NOMO-1 treated with DMSO at 0.1 percent for 48 hours (cell line): Measurements from ENCODE around the gene GRM1.

Experiments
- DNase-seq: peaks from one replicate; lab custom pipeline; 2025; ENCODE audit not compliant: unreplicated experiment; lab: John Stamatoyannopoulos, UW

GRM1 gene

DNA sequence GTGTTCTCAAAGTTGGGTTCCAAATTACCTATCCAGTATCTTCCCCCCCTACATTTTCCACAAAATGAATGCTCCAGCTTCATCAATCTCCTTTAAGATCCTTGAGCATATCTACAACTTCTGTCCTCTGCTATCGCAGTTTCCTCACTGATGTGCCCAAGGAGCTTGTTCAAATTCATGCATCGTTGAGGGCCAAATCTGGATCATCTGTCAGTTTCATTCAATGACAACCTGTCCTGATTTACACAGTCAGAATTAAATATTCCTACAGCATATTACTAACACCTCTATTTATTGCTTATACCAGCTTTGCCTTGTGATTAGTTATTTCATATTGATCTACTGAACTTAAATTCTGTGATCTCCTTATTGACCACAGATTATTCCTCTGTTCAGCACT is 68.7 kb downstream of the GRM1 start:
- no peak for DNase-seq

DNA sequence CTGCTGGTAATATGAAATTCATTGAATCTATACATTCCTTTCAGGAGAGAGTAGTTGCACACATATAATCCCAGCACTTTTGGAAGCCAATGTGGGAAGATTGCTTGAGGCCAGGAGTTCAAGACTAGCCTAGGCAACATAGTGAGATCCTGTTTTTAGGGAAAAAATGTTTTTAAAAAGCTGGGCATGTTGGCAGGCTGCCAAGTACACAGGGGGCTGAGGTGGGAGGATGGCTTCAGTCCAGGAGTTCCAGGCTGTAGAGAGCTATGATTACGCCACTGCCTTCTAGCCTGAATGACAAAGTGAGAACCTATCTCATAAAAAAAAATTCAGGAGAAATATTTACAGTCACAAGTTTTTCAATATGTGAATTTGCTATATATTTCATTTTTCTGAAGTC is 71.9 kb downstream of the GRM1 start:
- no peak for DNase-seq

DNA sequence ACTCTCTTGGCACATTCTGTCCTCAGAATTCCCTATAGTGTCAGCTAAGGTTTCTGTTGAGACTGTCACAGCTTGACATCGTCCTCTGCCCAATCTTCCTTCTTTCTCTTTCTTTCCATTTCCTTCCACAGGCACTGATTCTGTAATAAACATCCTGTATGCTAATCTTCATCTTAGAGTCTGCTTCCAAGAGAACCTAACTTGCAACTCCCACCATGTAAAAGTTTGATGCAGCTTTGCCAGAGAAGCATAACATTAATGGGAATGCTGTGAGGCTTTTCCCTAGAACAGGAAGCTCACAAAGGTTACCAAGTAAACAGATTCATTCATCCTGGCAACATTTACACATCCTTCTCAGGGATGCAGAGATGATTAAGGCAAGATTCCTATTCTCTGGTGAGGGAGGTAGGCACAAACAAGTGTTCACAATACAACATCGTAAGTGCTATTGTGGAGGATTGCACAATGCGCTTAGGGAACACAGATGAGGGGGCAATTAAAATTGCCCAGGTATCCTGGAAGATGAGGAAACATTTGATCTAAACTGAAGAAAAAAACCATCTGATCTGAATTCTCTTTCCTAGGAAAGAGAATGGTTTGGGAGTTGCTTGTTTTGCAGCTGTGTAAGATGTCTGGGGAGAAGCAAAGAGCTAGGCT is 74.7 kb downstream of the GRM1 start:
- DNase-seq, result no peak

DNA sequence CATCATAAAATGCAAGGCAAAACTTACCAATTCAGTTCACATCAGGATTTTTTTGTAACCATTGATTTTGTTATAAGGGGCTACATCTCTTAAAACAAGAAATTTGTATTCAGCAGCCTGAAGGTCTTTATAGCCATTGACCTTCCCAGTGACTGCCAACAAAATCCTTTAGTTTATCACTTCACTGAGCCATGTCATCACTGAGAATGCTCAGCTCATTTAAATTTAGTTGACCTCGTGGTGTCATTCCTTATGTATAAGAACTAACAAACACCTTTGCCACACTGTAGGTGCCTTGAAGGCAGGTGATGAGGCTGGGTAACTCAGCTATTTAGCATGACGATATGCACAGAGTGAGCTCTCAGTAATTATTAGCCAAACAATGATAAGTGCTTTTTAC is 77.7 kb downstream of the GRM1 start:
- no peak for DNase-seq

DNA sequence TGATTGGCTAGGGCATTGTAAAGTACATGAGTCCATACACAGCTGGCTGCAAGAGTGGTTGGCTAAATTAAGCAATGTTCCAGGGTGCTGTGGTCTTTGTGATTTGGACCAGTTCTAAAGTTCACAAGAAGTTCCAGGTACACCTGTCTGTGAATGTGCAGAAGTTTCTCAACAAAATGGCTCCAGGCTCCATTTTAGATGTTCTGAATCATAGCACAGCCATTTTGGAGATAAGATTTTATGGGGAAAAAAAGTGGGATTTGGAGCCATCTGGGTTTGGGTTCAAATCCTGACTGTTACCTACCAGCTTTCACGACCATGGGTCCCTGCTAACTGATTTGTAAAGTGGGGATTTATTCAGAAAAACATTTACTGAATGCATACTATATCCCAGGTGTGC is 82.1 kb downstream of the GRM1 start:
- no peak for DNase-seq

DNA sequence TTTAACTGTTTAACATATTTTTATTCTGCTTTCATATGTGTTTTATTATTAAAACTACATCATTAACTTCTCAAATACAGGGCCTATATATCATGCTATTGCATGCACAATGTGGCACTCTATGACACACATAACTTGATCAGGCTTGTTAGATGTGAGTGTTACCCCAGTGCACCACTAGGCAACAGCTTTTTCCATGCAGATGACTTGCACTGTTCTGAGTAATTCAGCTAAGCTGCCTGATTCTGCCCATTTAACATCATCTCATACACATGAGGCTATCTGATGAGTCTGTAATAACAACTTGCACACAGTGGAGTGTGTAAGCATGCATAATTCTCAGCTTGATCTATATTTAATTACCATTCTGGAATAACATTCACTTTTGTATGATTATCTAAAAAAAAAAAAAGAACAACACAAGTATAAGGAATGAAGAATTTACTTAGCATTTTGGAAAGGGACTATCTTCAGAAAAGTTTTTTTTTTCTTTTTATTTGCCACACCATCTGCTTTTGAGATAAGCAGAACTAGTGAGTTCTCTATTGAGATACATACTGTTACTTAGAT is 83.1 kb downstream of the GRM1 start:
- DNase-seq, result no peak

DNA sequence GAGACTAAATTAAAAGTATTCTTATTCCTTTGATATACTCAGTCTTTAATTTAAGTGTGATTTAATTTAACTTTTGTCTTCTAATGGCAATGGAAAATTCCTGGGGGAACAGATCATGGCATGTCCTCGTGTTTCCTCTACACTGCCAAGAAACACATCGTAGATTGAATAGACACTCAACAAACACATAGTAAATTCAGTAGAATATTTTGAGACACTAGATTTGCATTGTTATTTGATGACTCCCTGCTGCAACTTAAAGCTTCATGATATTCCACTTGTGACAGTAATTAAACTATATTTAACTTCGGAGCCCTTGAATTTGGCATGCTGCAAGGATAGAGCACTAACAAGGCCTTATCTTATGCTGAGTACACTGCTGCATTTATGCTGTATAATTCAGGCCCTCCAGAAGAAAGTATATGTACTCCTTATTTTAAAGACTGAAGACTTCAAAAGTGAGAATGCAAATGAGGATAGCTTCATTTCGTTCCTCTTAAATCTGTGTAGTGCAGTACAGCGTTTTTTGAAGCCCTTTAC is 84.3 kb downstream of the GRM1 start:
- DNase-seq, result no peak

DNA sequence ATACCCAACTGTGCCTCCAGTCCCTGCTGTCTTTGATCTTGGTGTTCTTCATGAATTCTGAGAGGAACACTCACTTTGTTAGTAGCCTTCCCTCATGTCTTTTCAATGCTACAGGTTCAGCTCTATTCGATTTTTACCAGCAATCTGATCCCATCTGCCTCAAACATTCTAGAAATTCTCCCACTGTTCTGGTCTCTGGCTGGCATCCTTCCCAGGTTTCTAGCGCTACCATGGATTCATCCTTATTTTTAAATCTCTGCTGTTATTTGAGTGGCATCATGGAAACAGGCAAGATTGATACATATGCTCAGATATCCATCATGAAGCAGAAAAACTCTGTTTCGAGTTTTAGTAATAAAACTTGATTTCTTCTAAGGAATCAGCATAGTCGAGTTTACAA is 94.8 kb downstream of the GRM1 start:
- DNase-seq, result no peak

DNA sequence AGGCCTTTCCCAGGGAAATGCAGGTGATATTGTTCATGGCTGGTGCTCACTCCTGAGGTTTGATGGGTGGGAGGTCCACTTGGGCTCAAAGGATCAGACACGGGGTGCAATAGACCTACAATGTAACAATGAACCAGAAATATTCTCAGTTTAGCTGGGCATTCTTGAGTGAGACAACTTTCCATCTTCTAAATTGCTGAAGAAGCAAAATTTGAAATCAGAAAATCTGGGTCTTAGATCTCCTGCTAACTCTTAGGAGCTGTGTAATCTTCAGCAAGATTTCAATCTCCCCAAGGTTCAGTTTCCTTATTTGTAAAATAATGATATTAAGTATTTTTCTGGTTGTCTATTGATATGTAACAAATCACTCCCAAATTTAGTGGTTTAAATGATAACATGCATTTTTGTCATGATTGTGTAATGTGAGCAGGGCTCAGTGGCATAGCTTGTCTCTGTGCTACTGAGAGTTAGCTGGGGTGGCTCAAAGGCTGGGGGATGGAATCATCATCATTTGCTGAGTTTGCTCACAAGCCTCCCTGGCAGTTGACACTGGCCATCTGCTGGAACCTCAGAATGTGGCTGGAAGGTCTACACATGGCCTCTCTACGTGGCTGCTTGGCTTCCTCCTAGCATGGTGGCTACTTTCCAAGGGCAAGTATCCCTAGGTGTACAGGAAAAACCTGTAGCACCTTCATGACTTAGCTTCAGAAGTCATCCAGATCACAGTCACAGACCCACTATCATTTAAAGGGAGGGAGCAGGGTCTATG is 98.8 kb downstream of the GRM1 start:
- DNase-seq, result no peak

DNA sequence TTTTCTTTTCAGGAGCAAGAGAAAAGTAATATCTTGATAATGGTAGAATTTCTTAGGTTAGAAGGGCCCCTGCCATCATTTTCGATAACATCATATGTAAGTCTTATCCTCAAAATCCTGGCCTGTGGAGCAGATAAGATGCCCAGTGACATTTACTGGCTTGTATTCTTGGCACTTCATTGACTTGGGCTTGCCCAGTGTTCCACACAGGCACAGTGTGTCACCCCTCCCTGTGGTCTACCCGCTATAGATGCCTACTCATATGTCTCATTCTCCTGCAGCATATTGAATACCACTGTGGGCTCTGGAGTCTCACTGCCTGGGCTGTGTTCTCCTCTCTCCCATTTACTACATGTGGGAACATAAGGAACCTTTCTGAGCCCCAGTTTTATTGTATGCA is 105.0 kb downstream of the GRM1 start:
- no peak for DNase-seq

DNA sequence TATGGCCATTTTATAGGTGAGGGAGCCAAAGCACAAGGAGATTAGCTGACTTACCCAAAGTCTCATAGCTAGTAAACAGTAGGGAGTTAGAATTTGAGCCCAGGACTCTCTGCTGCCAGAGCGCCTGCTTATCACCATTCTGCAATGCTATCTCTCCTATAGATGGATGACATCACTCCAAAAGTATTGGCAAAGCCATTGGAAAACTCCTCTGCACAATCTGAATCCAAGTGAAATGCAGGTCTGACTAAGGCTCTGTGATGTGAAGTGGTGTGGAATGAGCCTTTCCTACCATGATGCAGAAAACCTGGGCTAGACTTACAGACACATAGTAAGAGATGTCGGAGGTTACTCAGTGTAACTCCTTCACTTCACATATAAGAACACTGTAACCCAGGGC is 106.3 kb downstream of the GRM1 start:
- DNase-seq, result no peak

DNA sequence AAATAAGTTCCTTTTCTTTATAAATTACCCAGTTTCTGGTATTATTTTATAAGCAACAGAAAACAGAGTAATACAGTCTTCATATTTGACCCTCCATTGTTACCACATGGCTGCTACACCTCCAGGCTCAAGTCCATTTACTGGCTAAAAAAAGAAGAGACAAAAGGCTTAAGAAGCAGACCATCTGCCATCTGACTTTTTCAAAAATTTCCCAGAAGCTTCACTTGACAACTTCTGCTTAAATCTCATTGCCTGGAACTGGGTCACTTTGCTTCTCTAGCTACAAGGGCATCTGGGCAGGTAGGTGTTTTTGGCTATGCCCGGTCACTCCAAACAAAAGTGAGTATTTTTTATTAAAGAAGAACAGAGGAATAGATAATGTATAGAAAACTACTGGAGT is 118.0 kb downstream of the GRM1 start:
- DNase-seq, result no peak

DNA sequence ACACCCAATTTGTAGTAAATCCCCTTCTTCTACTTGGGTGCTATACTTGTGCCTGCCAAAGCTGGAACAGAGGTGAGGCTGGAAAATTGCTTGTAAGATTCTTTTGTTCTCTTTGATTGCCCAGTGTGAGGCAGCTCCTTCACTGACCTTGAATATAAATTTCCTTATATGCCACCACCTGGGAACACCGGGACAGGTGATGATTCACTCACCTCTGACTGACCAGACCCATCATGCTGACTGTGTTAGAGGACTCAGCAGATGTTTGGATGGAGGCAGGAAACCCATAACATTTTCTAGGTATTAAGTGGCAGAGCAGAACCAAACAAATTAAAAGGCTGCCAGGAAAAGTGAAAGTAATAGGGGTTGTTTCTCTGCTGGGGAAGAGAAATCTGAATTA is 120.9 kb downstream of the GRM1 start:
- no peak for DNase-seq

DNA sequence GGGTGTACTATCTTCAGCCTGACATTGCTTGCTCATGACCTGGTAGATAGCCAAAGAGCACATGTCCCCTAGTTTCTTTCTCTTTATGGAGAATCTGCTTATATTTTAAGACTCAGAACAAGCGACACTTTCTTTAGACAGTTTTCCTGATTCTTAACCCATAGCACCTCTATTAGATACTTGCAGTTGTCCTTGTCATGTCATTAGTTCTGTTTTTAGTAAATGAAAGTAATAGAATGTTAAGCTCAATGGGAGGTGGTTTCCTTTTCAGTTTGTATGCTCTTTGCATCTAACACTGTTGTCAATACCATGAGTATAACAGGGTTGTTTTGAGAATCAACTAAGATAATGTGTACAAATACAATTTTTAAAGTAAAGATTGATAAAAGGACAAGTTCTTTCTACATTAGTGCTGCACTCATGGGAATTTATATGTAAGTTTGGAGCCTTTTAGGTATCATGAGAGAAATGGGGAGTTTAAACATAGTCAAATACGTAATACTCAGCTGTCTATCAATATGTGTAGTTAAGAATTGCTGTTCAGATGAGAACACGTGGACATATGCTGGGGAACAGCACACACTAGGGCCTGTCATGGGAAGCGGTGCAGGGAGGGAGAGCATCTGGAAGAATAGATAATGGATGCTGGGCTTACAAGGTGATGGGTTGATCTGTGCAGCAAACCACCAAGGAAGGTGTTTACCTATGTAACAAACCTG is 124.3 kb downstream of the GRM1 start:
- no peak for DNase-seq

DNA sequence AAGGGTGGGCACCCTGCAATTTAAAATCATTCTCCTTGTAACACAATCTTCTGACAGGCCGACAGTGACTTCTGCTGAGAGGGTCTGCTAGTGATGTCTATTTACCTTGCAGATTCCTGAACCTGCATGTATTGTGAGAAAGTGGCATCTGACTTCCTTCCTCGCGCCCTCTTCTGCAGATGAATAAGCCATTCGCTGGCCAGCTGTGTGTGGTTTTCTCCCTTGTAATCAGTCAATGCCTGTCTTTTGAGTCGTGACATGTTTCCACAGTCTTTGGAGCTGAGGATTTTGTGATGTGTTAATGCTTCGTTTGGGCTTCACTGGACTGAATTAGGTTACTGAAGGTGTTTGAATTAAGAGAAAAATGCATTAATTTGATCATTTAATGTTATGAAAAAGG is 125.3 kb downstream of the GRM1 start:
- DNase-seq, result no peak

DNA sequence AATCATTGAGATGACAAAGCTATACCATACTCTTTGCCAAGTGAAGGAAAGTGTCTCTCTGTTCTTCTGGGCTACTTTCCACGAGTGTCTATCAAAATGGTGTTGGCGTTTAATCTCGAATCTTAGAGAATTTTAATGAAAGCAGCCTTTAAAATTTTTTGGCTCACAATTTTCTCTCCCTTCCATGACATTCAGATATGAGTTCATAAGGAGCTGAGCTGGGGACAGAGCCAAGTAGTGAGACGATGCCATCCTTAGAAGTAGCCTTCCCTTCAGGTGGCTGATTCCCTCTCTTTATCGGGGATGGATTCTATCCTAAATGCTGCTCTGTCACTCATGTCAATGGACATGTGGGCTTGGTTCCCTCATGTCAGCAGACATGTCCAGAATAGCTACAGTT is 132.8 kb downstream of the GRM1 start:
- DNase-seq, result no peak

DNA sequence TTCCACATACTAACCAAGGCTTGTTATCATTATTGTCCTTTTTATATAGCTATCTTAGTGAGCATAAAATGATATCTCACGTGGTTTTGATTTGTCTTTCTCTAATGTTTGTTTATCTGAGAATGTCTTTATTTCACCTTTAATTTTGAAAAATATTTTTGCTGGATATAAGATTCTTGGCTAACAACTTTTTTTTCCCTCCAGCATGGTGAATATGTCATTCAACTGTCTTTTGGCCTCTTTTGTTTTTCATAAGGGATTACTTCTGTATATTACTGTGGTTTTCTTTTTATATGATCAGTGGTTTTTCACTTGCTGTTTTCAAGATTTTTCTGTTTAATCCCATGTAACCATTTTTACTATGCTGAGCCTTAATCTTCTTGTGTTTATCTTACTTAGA is 141.0 kb downstream of the GRM1 start:
- DNase-seq, result no peak

DNA sequence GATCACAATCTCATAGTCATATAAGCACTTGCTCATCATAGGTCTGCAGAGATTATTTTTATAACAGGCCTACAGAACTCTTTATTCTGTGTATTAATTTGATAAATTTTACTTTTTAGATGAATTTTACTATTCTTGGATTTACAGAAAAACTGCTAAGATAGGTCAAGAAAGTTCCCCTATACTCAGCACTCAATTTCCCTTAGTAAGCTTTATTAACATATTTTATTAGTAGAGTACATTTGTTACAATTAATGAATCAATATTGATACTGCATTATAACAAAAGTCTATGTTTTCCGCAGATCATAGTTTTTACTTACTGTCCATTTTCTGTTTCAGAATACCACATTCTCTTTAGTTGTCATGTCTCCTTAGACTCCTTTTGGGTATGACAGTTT is 148.9 kb downstream of the GRM1 start:
- no peak for DNase-seq

DNA sequence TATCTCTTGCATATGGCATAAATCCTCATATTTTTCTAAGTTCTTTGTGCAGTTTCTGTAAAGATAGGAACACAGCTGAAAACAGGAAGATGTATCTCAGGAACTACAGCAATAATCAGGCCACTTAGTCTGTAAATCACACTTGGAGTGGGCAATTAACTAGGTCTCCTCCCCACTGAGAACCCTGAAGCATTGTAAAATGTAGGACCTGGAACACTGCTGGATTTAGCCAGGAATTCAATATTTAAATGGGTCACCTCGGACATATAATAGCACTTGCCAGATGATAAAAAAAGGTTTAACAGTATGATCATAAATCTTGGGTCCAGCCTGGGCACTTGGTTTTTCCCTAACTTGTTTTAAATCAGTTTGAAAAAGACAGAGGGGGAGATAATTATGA is 155.0 kb downstream of the GRM1 start:
- DNase-seq, result no peak

DNA sequence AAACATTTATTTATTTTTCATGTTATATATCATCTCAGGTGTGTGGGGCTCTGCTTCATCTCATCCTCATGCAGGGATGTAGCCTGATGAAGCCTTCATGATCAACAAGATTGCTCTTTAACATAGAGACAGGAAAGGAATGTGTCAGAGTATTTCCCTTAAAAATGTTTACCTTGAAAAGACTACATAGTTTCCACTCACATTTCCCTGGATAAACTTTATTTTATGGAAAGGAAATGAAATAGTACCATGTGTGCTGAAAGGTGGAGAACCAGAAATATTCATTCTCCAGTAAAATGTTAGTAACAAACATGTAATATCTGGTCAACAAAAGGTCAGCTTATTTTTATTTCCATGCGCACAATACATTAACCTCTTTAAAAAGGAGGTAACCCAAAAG is 155.8 kb downstream of the GRM1 start:
- DNase-seq, result no peak

DNA sequence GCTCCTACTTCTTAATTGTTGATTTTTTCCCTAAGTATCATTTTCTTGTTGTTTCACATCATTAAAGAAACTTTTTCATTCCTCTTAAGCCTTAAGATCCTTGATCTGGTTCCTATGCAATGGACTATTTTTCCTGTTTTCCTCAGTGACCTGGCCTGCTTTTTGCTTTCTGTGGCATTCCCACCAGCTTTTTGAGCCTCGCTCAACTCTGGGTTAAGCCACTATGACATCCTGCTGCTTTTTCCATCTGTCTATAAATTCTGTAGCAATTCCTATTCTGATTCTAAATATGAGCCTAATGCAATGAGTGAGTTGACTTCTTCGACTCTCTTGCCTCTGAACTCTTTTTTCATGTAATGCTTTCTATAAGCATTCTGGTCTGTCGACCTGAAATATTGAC is 160.3 kb downstream of the GRM1 start:
- DNase-seq, result no peak

DNA sequence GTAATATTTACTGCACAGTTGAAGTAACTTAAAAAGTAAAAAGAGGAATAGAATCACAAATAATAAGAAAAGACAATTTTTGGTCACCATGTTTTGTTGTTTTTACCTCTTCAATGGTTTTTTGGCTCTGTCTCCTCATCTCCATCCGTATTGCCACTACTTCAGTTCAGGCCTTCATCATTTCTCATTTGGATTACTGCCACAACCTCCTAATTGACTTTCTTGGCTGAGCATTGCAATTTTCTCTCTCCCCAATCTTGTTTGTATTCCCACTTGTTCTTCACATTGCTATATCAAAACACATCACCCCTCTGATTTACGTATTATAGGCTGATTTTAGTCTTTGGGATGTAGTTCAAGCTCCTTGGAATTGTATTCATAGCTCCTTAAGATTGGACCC is 161.7 kb downstream of the GRM1 start:
- no peak for DNase-seq
